GM19452 (cell line): ENCODE measurements around the gene EMX2.
"Not testable (repeated sequence)": the region's sequence is repeated elsewhere in the genome, so short reads cannot be mapped to it uniquely, and the experiment has no call there.

Experiments used
- ATAC-seq: cut with Tn5 transposase; IDR thresholded peaks from one replicate; pipeline ENCODE4 v1.9.1; 2021; ENCODE audit not compliant: unreplicated experiment

EMX2 gene

DNA sequence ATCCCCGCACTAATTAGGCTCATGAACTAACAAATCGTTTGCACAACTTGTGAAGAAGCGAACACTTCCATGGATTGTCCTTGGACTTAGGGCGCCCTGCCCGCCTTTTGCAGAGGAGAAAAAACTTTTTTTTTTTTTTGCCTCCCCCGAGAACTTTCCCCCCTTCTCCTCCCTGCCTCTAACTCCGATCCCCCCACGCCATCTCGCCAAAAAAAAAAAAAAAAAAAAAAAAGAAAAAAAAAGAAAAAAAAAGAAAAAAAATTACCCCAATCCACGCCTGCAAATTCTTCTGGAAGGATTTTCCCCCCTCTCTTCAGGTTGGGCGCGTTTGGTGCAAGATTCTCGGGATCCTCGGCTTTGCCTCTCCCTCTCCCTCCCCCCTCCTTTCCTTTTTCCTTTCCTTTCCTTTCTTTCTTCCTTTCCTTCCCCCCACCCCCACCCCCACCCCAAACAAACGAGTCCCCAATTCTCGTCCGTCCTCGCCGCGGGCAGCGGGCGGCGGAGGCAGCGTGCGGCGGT, at the start of gene EMX2:
EMX2 (plus strand) TSS at position 41 of the 519 bp plus-strand sequence. CDS start 522 bp downstream, outside the sequence.
- ATAC-seq: no peak

DNA sequence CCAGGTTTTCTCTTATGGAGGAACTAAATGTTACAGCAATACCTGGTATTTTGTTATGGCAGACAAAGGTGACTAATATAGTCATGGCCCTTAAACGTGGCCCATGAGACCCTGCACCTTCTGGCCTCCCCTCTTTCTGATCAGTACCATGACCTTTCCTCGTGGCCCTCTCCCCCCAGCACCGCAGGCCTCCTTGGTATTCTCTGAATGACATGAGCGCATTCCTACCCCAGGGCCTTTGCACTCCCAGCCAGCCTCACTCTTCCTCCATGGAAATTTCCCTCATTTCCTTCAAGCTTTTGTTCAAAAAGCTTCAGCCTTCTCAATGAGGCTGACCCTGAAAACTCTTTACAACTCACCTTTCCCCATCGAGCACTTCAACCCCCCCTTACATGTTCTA, 46.5 kb upstream of the EMX2 start:
- no peak for ATAC-seq

DNA sequence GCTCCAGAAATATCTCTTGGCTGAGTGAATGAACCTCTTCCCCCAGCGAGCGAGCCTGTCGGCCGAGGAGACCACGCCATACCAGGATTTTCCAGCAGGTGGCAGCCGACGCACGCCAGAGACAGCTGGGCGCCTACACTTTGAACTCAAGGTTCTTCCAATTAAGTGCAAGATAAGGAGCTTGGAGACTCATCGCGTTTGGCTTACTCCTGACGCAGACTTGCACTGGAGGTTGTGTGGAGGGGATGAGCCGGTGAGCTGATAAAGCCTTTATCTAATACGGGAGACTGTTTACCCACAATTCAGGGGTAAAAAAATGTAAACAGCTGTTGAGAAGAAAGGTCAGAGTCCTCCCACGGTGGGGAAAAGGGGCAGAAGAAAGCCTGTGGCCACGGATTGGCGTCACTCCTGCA, 45.9 kb upstream of the EMX2 start:
- peak; percentile 86 for ATAC-seq

GRCh38 chr10:117497736-117498135, 44.8 kb upstream of the EMX2 start:
- no peak for ATAC-seq

GRCh38 chr10:117499248-117500105, 43.1 kb upstream of the EMX2 start:
- no peak for ATAC-seq

DNA sequence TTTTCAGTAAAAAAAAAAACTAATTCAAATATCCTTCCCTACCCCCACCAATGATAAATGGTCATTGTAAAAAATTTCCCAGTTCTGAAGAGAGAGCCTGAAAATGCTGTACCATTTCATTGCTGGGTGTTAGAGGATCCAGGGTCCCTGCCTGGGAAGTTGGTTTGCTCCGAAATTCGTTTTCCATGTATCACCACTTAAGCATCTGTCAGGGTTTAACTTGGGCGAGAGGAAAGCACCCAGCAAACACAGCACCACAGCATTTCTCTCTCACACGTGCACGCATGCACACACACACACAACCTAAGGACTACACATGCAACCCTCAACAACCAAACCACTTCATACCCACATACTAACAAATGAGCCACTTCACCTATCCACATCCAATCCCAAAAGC, 42.1 kb upstream of the EMX2 start:
- no peak for ATAC-seq

- ATAC-seq: no peak
These were observed 41.0 kb upstream of the EMX2 start for GRCh38 chr10:117501460-117502035.

GRCh38 chr10:117502421-117503243, 39.9 kb upstream of the EMX2 start:
- peak; percentile 49 for ATAC-seq

DNA sequence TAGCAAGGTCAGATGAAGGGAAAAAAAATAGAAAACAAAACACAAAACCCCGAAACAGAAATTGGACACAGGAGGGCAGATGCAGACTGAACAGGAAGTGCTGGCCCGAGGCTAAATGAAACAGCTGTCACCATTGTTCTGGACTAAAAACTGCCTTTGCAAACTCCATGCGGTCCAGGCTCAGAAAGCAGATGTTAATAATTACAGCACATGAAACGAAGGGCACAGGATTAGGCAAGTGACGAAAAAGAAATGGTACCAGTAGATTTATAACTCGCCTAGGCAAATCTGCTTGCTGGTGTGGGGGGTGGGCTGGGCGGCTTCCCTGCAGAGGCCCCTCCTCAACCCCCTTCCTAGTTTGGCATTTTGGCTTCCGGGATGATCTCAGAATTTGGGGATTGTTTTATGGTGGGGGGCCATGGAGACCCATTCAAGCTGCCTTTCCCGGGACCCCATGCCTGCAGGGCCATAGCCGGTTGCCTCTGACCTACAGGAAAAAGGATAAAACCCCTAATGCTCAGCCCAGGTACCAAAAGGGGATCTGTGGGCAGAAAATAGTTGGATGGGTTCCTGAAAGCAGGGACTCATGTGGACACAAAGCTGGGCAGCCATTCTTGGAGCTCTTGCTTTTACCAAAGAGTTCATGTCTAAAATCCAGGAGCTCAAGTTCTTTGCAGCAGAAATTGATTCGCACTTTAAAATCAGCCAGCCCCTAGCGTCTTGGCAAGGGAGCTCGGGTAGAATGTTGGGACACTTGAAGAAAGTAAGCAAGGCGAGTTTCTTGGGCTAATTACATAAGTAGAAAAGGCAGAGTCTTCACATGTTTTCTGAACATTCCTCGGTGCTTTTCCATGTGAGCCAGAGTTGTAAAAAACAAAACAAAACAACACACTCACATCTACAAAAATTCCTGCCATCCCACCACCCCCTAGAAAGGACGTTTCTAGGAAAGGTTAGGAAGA, 39.0 kb upstream of the EMX2 start:
- ATAC-seq: peak; percentile 96

GRCh38 chr10:117504562-117504961, 38.0 kb upstream of the EMX2 start:
- ATAC-seq: no peak

DNA sequence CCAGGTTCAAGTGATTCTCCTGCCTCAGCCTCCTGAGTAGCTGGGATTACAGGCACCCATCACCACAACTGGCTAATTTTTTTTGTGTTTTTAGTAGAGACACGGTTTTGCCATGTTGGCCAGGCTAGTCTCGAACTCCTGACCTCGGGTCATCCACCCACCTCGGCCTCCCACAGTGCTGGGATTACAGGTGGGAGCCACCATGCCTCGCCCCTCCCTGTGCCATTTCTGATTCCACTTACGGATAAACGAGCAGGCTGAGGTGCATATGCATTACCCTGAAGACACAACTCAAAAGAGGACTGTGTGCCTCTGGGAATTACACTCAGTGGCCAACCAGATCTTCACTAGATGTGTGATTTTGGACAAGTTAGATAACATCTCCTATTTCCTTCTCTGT, 35.5 kb upstream of the EMX2 start:
- not testable (repeated sequence) for ATAC-seq

- no peak for ATAC-seq
These were observed 33.0 kb upstream of the EMX2 start for GRCh38 chr10:117509573-117509972.

- no peak for ATAC-seq
These were observed 30.8 kb upstream of the EMX2 start for GRCh38 chr10:117511601-117512390.

DNA sequence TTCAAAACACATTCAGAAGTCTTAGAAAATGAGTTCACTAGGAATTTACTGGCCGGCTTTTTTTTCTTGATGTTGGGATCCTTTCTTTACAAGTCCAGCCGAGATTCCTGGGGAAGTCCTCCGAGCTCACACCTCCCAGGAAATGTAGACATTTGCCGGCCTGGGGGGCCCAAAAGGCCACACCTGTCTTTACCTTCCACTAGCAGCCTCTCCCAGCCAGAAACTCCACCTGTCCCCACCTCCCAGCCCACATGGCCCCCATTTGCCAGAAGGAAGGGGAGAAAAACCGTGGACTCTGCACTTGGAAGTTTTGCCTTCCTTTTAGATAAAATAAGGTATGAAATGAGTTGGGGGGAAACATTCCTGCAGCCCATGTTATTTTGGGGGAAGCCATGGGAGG, 27.6 kb upstream of the EMX2 start:
- ATAC-seq: no peak

DNA sequence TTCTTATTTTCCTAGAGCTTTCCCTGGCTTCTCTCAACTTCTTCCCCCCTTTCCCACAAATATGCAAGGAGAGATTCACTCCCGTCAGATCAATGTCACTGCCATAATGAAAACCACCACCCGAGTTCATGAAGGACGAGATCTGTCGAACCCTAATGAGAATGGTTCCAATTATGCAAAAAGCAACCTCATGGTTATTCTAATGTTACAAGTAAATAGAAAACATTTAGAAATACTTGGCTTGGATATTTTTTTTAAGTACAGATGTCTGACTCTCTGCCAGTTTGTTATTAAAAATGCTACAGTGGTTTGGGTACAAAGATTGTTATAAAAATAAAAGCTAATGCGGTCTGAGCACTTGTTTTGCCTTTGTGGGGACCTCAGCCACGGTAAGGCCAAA, 25.9 kb upstream of the EMX2 start:
- no peak for ATAC-seq

GRCh38 chr10:117518246-117518645, 24.3 kb upstream of the EMX2 start:
- ATAC-seq: no peak

- ATAC-seq: no peak
These were observed 23.3 kb upstream of the EMX2 start for GRCh38 chr10:117519286-117519685.

DNA sequence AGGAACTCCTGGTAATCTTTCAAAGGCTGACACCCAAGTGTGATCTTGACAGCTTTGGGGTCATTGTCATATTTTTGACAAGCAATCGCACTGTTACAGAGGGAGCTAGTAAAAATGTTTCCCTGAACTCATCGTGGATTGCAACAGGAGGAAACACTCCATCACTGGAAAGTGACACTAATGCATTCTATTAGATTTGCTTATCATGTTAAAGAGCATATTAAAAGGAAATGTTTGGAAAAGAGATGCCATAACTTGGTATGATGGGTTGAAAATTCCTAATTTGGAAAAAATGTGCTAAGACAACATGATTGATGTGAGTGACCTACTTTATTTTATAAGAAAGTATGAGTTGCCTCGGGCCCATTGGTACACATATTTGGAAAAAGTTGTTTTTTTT, 22.7 kb upstream of the EMX2 start:
- ATAC-seq: no peak

GRCh38 chr10:117530791-117531190, 11.8 kb upstream of the EMX2 start:
- no peak for ATAC-seq
